HUDEP-2 (cell line): ENCODE measurements around the gene GARS1.
"Not testable (repeated sequence)": the region's sequence is repeated elsewhere in the genome, so short reads cannot be mapped to it uniquely, and the experiment has no call there.

ENCODE experiments used
- DNase-seq, 76 experiments: peaks; one replicate each; lab custom pipeline; 2025; ENCODE audit not compliant: unreplicated experiment in 76 of 76; lab: John Stamatoyannopoulos, UW

The GARS1 gene

GRCh38 chr7:30572212-30572841 is 22.4 kb upstream of the GARS1 start:
- DNase-seq, result peak in 31 of 76 experiments; percentile 6 to 57 (median 24)

GRCh38 chr7:30575910-30576309 is 18.8 kb upstream of the GARS1 start:
- no peak for DNase-seq

- no peak for DNase-seq
Measured at GRCh38 chr7:30583181-30583580, 11.5 kb upstream of the GARS1 start.

GRCh38 chr7:30584415-30584814 is 10.3 kb upstream of the GARS1 start:
- no peak for DNase-seq

- DNase-seq, result no peak
Measured at GRCh38 chr7:30584965-30585364, 9.7 kb upstream of the GARS1 start.

GRCh38 chr7:30585675-30586074 is 9.0 kb upstream of the GARS1 start:
- DNase-seq, result no peak

- not testable (repeated sequence) for DNase-seq
Measured at GRCh38 chr7:30587547-30587946, 7.1 kb upstream of the GARS1 start.

- no peak for DNase-seq
Measured at GRCh38 chr7:30589111-30589510, 5.6 kb upstream of the GARS1 start.

- peak in 64 of 76 experiments; percentile 8 to 76 (median 44) for DNase-seq
Measured at GRCh38 chr7:30594048-30594539, 584 bp upstream of the GARS1 start.

GRCh38 chr7:30595436-30596013 is 847 bp downstream of the GARS1 start:
- peak in 2 of 76 experiments; percentile 35 to 42 for DNase-seq

GRCh38 chr7:30596014-30596641 is 1.4 kb downstream of the GARS1 start:
- peak in 20 of 76 experiments; percentile 2 to 42 (median 19) for DNase-seq

- DNase-seq, result no peak
Measured at GRCh38 chr7:30596721-30597120, 2.0 kb downstream of the GARS1 start.

GRCh38 chr7:30598121-30598876 is 3.6 kb downstream of the GARS1 start:
- no peak for DNase-seq

- DNase-seq, result no peak
Measured at GRCh38 chr7:30604901-30605300, 10.2 kb downstream of the GARS1 start.

GRCh38 chr7:30605832-30606231 is 11.2 kb downstream of the GARS1 start:
- no peak for DNase-seq

GRCh38 chr7:30612658-30613265 is 18.1 kb downstream of the GARS1 start:
- no peak for DNase-seq

- DNase-seq, result no peak
Measured at GRCh38 chr7:30613366-30614325, 19.0 kb downstream of the GARS1 start.

- DNase-seq, result no peak
Measured at GRCh38 chr7:30616318-30616717, 21.6 kb downstream of the GARS1 start.

GRCh38 chr7:30617359-30617758 is 22.7 kb downstream of the GARS1 start:
- DNase-seq, result no peak
